HepG2 (cell line): ENCODE results near the gene RTEL1. TPM values are rescaled to one million over a fixed set of nuclear protein-coding genes. Genes with fewer than 3 reads are reported as not detected.

Experiments
- CSRNP1 ChIP-seq: sonication (generic); formaldehyde crosslinking; IDR thresholded peaks from 2 replicates; pipeline ENCODE4 v1.8.1; 2023; ENCODE audit warnings: mild to moderate bottlenecking, missing genetic modification reagents
- MAX ChIP-seq: IDR thresholded peaks from 2 replicates; pipeline ENCODE4 v1.6.1; 2012; ENCODE audit warnings: inconsistent platforms
- NR1H2 ChIP-seq: sonication (generic); formaldehyde crosslinking; IDR thresholded peaks from 2 replicates; pipeline ENCODE4 v1.8.1; 2022; ENCODE audit warnings: low read depth, missing genetic modification reagents, borderline replicate concordance
- PHB2 ChIP-seq: fragments of 450-650 bp; IDR thresholded peaks from 2 replicates; pipeline ENCODE4 v1.6.1; 2018; ENCODE audit not compliant: partially characterized antibody
- XRCC5 ChIP-seq: fragments of 200-400 bp; formaldehyde crosslinking; optimal IDR thresholded peaks from 2 replicates; pipeline ENCODE3; 2017; ENCODE audit warnings: mild to moderate bottlenecking, low read length
- ZBED4 ChIP-seq: sonication (generic); formaldehyde crosslinking; IDR thresholded peaks from 2 replicates; pipeline ENCODE4 v1.4.0; 2020; ENCODE audit warnings: missing genetic modification reagents, borderline replicate concordance
- ZFP36 ChIP-seq: fragments of 150-350 bp; IDR thresholded peaks from 2 replicates; pipeline ENCODE4 v1.6.1; 2018; ENCODE audit warnings: borderline replicate concordance, low read length, low read depth; ENCODE audit not compliant: partially characterized antibody
- ZKSCAN8 ChIP-seq: IDR thresholded peaks from 2 replicates; pipeline ENCODE4 v1.6.1; 2016; ENCODE audit warnings: borderline replicate concordance, missing genetic modification reagents, missing compliant biosample characterization
- ZNF234 ChIP-seq: sonication (generic); formaldehyde crosslinking; conservative IDR thresholded peaks from 2 replicates; pipeline ENCODE4 v1.5.1; 2020; ENCODE audit warnings: mild to moderate bottlenecking, missing genetic modification reagents
- ZNF407 ChIP-seq: sonication (generic); formaldehyde crosslinking; IDR thresholded peaks from one replicate; pipeline ENCODE4 v1.5.1; 2020; ENCODE audit warnings: mild to moderate bottlenecking, missing genetic modification reagents; ENCODE audit errors: not compliant biosample characterization
- polyA plus RNA-seq, 8 experiments: library from polyadenylated mRNA; depleted of rRNA in 3 of 8; stranded (reverse) in 7 of 8; unstranded in 1 of 8; fragments of >200 nt; fragmentation: Illumina TruSeq in 4 of 8; extraction: Trizol in 4 of 8; gene quantifications; 2 replicates each; pipeline versions ENCODE4 v1.2.1 to v1.2.3, GENCODE V29; 2011 to 2016; ENCODE audit warnings: low read depth in 4 of 8, missing spikeins in 1 of 8, mixed read lengths in 1 of 8; ENCODE audit not compliant: insufficient read depth in 1 of 8
- total RNA-seq, 5 experiments: library from RNA; depleted of rRNA; stranded (reverse); fragments of >200 nt; fragmentation: Illumina TruSeq; extraction: Trizol; gene quantifications; 2 replicates each; pipeline ENCODE4 v1.2.3, GENCODE V29; 2016; ENCODE audit warnings: low read depth in 1 of 5

RTEL1 gene
- total and polyA plus RNA-seq, 2 of the 13 experiments (the other 11 are each of a cell fraction or from before 2014, with no cell fraction given) = 21.8 to 36.4 TPM

- TF ChIP-seq CSRNP1 (CRISPR knock-in tag) = peak; percentile 41; the same call in 1 of the 2 replicates
- peak; percentile 58; the same call in 1 of the 2 replicates for TF ChIP-seq NR1H2
- 0 out of 2 replicates have a peak, but pooled peaks have one; percentile 7 for TF ChIP-seq ZKSCAN8 (CRISPR knock-in tag)
- TF ChIP-seq XRCC5 = peak; percentile 67
- peak; percentile 73 for TF ChIP-seq ZNF407 (CRISPR knock-in tag)
- TF ChIP-seq ZNF234 (CRISPR knock-in tag) = no peak
- no peak for TF ChIP-seq PHB2
- TF ChIP-seq ZBED4 (CRISPR knock-in tag) = no peak
- TF ChIP-seq MAX = no peak; the same call in 1 of the 2 replicates
- TF ChIP-seq ZFP36 = no peak
These were observed 79.0 kb downstream of the RTEL1 start (continued) for GRCh38 chr20:63736893-63737694.
